GM23338 (cell line): ENCODE results near the gene OR1B1. TPM values are rescaled to one million over a fixed set of nuclear protein-coding genes. Genes with fewer than 3 reads are reported as not detected.

ENCODE experiments used
- polyA plus RNA-seq: library from polyadenylated mRNA; unstranded; fragments of >200 nt; fragmentation: Nextera tagmentation; extraction: Ambion mirVana; gene quantifications from 2 replicates; pipeline ENCODE4 v1.2.1, GENCODE V29; 2016
- total RNA-seq: library from RNA; depleted of rRNA; stranded (reverse); fragments of >200 nt; shearing (Covaris generic); gene quantifications from 2 replicates; pipeline ENCODE4 v1.2.3, GENCODE V29; 2014; rRNA removed

Gene OR1B1
- total and polyA plus RNA-seq, 2 experiments from 2014 or later, result not detected

Other genes starting within 250 kb of the OR1B1 start
- not detected in 2 replicates for gene OR1J1, start 179.7 kb downstream of the OR1B1 start, total RNA-seq
- not detected in 2 replicates for gene OR1J1, start 179.7 kb downstream of the OR1B1 start, polyA plus RNA-seq
- not detected in 2 replicates for gene OR1J2, start 146.8 kb downstream of the OR1B1 start, total RNA-seq
- not detected in 2 replicates for gene OR1J2, start 146.8 kb downstream of the OR1B1 start, polyA plus RNA-seq
- gene OR1J4, start 138.5 kb downstream of the OR1B1 start, total RNA-seq, result not detected in 2 replicates
- not detected in 2 replicates for gene OR1J4, start 138.5 kb downstream of the OR1B1 start, polyA plus RNA-seq
- not detected in 2 replicates for gene OR1N1, start 130.3 kb downstream of the OR1B1 start, total RNA-seq
- gene OR1N1, start 130.3 kb downstream of the OR1B1 start, polyA plus RNA-seq, result not detected in 2 replicates
- not detected in 2 replicates for gene OR1N2, start 104.5 kb downstream of the OR1B1 start, total RNA-seq
- gene OR1N2, start 104.5 kb downstream of the OR1B1 start, polyA plus RNA-seq, result not detected in 2 replicates
- not detected in 2 replicates for gene OR1L8, start 74.2 kb downstream of the OR1B1 start, total RNA-seq
- gene OR1L8, start 74.2 kb downstream of the OR1B1 start, polyA plus RNA-seq, result not detected in 2 replicates
- not detected in 2 replicates for gene OR1Q1, start 42.9 kb downstream of the OR1B1 start, total RNA-seq
- not detected in 2 replicates for gene OR1Q1, start 42.9 kb downstream of the OR1B1 start, polyA plus RNA-seq
- gene OR1L1, start 4.1 kb upstream of the OR1B1 start, total RNA-seq, result not detected in 2 replicates
- gene OR1L1, start 4.1 kb upstream of the OR1B1 start, polyA plus RNA-seq, result not detected in 2 replicates
- gene OR1L3, start 17.5 kb upstream of the OR1B1 start, total RNA-seq, result not detected in 2 replicates
- not detected in 2 replicates for gene OR1L3, start 17.5 kb upstream of the OR1B1 start, polyA plus RNA-seq
- gene OR1L4, start 66.4 kb upstream of the OR1B1 start, total RNA-seq, result not detected in 2 replicates
- gene OR1L4, start 66.4 kb upstream of the OR1B1 start, polyA plus RNA-seq, result not detected in 2 replicates
- gene OR1L6, start 84.7 kb upstream of the OR1B1 start, total RNA-seq, result not detected in 2 replicates
- not detected in 2 replicates for gene OR1L6, start 84.7 kb upstream of the OR1B1 start, polyA plus RNA-seq
- gene OR5C1, start 131.3 kb upstream of the OR1B1 start, total RNA-seq, result not detected in 2 replicates
- not detected in 2 replicates for gene OR5C1, start 131.3 kb upstream of the OR1B1 start, polyA plus RNA-seq
- gene OR1K1, start 142.5 kb upstream of the OR1B1 start, total RNA-seq, result not detected in 2 replicates
- gene OR1K1, start 142.5 kb upstream of the OR1B1 start, polyA plus RNA-seq, result not detected in 2 replicates
- 21.2 and 26.6 TPM in 2 replicates for gene PDCL, start 171.0 kb upstream of the OR1B1 start, total RNA-seq
- 15.5 and 16.6 TPM in 2 replicates for gene PDCL, start 171.0 kb upstream of the OR1B1 start, polyA plus RNA-seq
- 37.5 and 42.1 TPM in 2 replicates for gene RC3H2, start 247.7 kb upstream of the OR1B1 start, total RNA-seq
- gene RC3H2, start 247.7 kb upstream of the OR1B1 start, polyA plus RNA-seq, result 20.6 and 24.9 TPM in 2 replicates